GM23248 (cell line): ENCODE data around the gene HOXB4. TPM values are rescaled to one million over a fixed set of nuclear protein-coding genes. Genes with fewer than 3 reads are reported as not detected.
A peak's percentile ranks its signal among the peaks of the same experiment; 100 is the strongest.

ENCODE experiments used
- DNase-seq: peaks from one replicate; pipeline ENCODE4 v3.0.0-alpha.2; 2015
- H2AFZ ChIP-seq: fragments of 200-600 bp; sonication (generic); 2 replicates; pipeline ENCODE4 v1.6.1; 2016; ENCODE audit warnings: antibody characterized with exemption
- H3F3A ChIP-seq: fragments of 200-600 bp; sonication (generic); 2 replicates; pipeline ENCODE4 v1.6.1; 2016; ENCODE audit warnings: mild to moderate bottlenecking, antibody characterized with exemption, mixed run types; ENCODE audit not compliant: insufficient read depth
- H3K27ac ChIP-seq: fragments of 200-600 bp; sonication (generic); 2 replicates; pipeline ENCODE4 v1.5.1; 2016; ENCODE audit warnings: mild to moderate bottlenecking
- H3K27me3 ChIP-seq: fragments of 200-600 bp; sonication (generic); replicated peaks from 2 replicates; pipeline ENCODE4 v1.6.1; 2016; ENCODE audit warnings: mild to moderate bottlenecking; ENCODE audit not compliant: insufficient read depth
- H3K36me3 ChIP-seq: fragments of 200-600 bp; sonication (generic); 2 replicates; pipeline ENCODE4 v1.6.1; 2016; ENCODE audit warnings: low read depth, mild to moderate bottlenecking
- H3K4me1 ChIP-seq: fragments of 200-600 bp; sonication (generic); 2 replicates; pipeline ENCODE4 v1.6.1; 2016; ENCODE audit warnings: mild to moderate bottlenecking; ENCODE audit not compliant: insufficient read depth
- H3K4me2 ChIP-seq: fragments of 200-600 bp; sonication (generic); one replicate; pipeline ENCODE4 v1.6.1; 2016; ENCODE audit warnings: mild to moderate bottlenecking; ENCODE audit not compliant: unreplicated experiment
- H3K4me3 ChIP-seq: fragments of 200-600 bp; sonication (generic); 2 replicates; pipeline ENCODE4 v1.5.1; 2016; ENCODE audit warnings: mild to moderate bottlenecking
- H3K79me2 ChIP-seq: fragments of 200-600 bp; sonication (generic); 2 replicates; pipeline ENCODE4 v1.6.1; 2016; ENCODE audit warnings: mild to moderate bottlenecking; ENCODE audit not compliant: insufficient read depth
- H3K9ac ChIP-seq: fragments of 200-600 bp; sonication (generic); 2 replicates; pipeline ENCODE4 v1.6.1; 2016; ENCODE audit warnings: mild to moderate bottlenecking
- H3K9me2 ChIP-seq: fragments of 200-600 bp; sonication (generic); 2 replicates; pipeline ENCODE4 v1.6.1; 2016; ENCODE audit warnings: mixed run types, mild to moderate bottlenecking, moderate library complexity; ENCODE audit not compliant: insufficient read depth
- H3K9me3 ChIP-seq: fragments of 200-600 bp; sonication (generic); one replicate; pipeline ENCODE4 v1.6.1; 2017; ENCODE audit warnings: low read depth
- H4K20me1 ChIP-seq: fragments of 200-600 bp; sonication (generic); 2 replicates; pipeline ENCODE4 v1.6.0; 2016; ENCODE audit not compliant: insufficient read depth
- EZH2 ChIP-seq: fragments of 200-600 bp; sonication (generic); IDR thresholded peaks from 2 replicates; pipeline ENCODE4 v1.6.1; 2018; ENCODE audit warnings: antibody characterized with exemption, mild to moderate bottlenecking; ENCODE audit not compliant: insufficient read depth, poor library complexity, severe bottlenecking
- EZH2phosphoT487 ChIP-seq: fragments of 200-600 bp; sonication (generic); IDR thresholded peaks from 2 replicates; pipeline ENCODE4 v1.6.1; 2018; ENCODE audit warnings: antibody characterized with exemption, moderate library complexity, mild to moderate bottlenecking, low read depth; ENCODE audit not compliant: insufficient read depth
- WGBS, 2 experiments: methylation state at CpG; one replicate each; pipeline ENCODE4 v1.1.6; 2015 to 2017; ENCODE audit warnings: low lambda C conversion rate in 2 of 2, low coverage in 1 of 2; ENCODE audit errors: missing lambda C conversion rate in 2 of 2; 5-methylcytosine and 5-hydroxymethylcytosine counted together
- in situ Hi-C: fragments of 300-500 bp; cut with MboI; formaldehyde crosslinking; loops from 2 replicates; pipeline ENCODE4 v1.15.0; 2020
- polyA plus RNA-seq: library from polyadenylated mRNA; unstranded; fragments of >200 nt; fragmentation: Nextera tagmentation; extraction: Ambion mirVana; gene quantifications from 2 replicates; pipeline ENCODE4 v1.2.1, GENCODE V29; 2016
- total RNA-seq: library from RNA; depleted of rRNA; stranded (reverse); fragments of >200 nt; shearing (Covaris generic); gene quantifications from 2 replicates; pipeline ENCODE4 v1.2.3, GENCODE V29; 2014

The HOXB4 gene
- total and polyA plus RNA-seq, 2 experiments from 2014 or later = 1.2 to 2.2 TPM

GRCh38 chr17:48601539-48602425 is 23.6 kb upstream of the HOXB4 start:
- no peak for TF ChIP-seq EZH2
- no peak for TF ChIP-seq EZH2phosphoT487
- Histone ChIP-seq H3K9me2 (no peaks in the 10 kb centered on the region), H3K4me2 (peak overlapping the region; percentile 93), H3K27me3 (0 out of 2 replicates have a peak, but pooled peaks cover 2% of the 10 kb centered on the region), H2AFZ (peak overlapping the region; percentile 87), H3K79me2 (peaks cover 59% of the 10 kb centered on the region), H3K4me1 (0 out of 2 replicates have a peak, but pooled peaks cover 3% of the 10 kb centered on the region), H3K4me3 (peak overlapping the region; percentile 77), H3K36me3 (no peaks in the 10 kb centered on the region), H4K20me1 (no peaks in the 10 kb centered on the region), H3K9me3 (no peaks in the 10 kb centered on the region), H3F3A (0 out of 2 replicates have a peak, but pooled peaks cover 8% of the 10 kb centered on the region), H3K27ac (no peak overlapping the region), H3K9ac (peak overlapping the region; percentile 70; the same call in 1 of the 2 replicates)
- DNase-seq = no peak
- 32 to 35% methylated on average over 33 to 35 of the region's 35 CpGs for WGBS, 2 experiments
- in situ Hi-C loops = no loop called here

GRCh38 chr17:48601207-48601538 is 23.0 kb upstream of the HOXB4 start:
- 0 out of 2 replicates have a peak, but pooled peaks cover 2% of the 10 kb centered on the region for H3K27me3 ChIP-seq
- no peaks in the 10 kb centered on the region for H3K9me2 ChIP-seq
- peaks cover 64% of the 10 kb centered on the region for H3K79me2 ChIP-seq
- no peaks in the 10 kb centered on the region for H3K36me3 ChIP-seq
- in situ Hi-C loops = no loop called here
- no peak overlapping the region for H3K4me3 ChIP-seq
- no peaks in the 10 kb centered on the region for H4K20me1 ChIP-seq
- H3K4me1 ChIP-seq = 0 out of 2 replicates have a peak, but pooled peaks cover 3% of the 10 kb centered on the region
- no peak for DNase-seq
- no peak overlapping the region for H3K4me2 ChIP-seq
- WGBS, 2 experiments = 91 to 92% methylated on average over 4 of the region's 4 CpGs
- no peak overlapping the region for H2AFZ ChIP-seq
- TF ChIP-seq EZH2phosphoT487 = no peak
- TF ChIP-seq EZH2 = no peak
- H3F3A ChIP-seq = 0 out of 2 replicates have a peak, but pooled peaks cover 8% of the 10 kb centered on the region
- H3K9me3 ChIP-seq = no peaks in the 10 kb centered on the region
- H3K27ac ChIP-seq = no peak overlapping the region
- H3K9ac ChIP-seq = no peak overlapping the region

GRCh38 chr17:48600244-48601098 is 22.3 kb upstream of the HOXB4 start:
- Histone ChIP-seq H2AFZ (no peak overlapping the region), H3K9me2 (no peaks in the 10 kb centered on the region), H3K4me3 (no peak overlapping the region), H3K27ac (no peak overlapping the region), H4K20me1 (no peaks in the 10 kb centered on the region), H3K36me3 (no peaks in the 10 kb centered on the region), H3K9me3 (no peaks in the 10 kb centered on the region), H3K4me2 (no peak overlapping the region), H3K9ac (no peak overlapping the region), H3F3A (0 out of 2 replicates have a peak, but pooled peaks cover 8% of the 10 kb centered on the region), H3K79me2 (peaks cover 64% of the 10 kb centered on the region), H3K4me1 (0 out of 2 replicates have a peak, but pooled peaks cover 3% of the 10 kb centered on the region), H3K27me3 (0 out of 2 replicates have a peak, but pooled peaks cover 2% of the 10 kb centered on the region)
- TF ChIP-seq EZH2phosphoT487 = no peak
- no peak for TF ChIP-seq EZH2
- 86 to 90% methylated on average over 17 of the region's 17 CpGs for WGBS, 2 experiments
- no peak for DNase-seq
- in situ Hi-C loops = no loop called here

- H3K4me2 ChIP-seq = no peak overlapping the region
- in situ Hi-C loops = no loop called here
- 0 out of 2 replicates have a peak, but pooled peaks cover 4% of the 10 kb centered on the region for H3F3A ChIP-seq
- H4K20me1 ChIP-seq = no peaks in the 10 kb centered on the region
- no peaks in the 10 kb centered on the region for H3K36me3 ChIP-seq
- TF ChIP-seq EZH2phosphoT487 = no peak
- 0 out of 2 replicates have a peak, but pooled peaks cover 3% of the 10 kb centered on the region for H3K4me1 ChIP-seq
- H2AFZ ChIP-seq = no peak overlapping the region
- 0 out of 2 replicates have a peak, but pooled peaks cover 2% of the 10 kb centered on the region for H3K27me3 ChIP-seq
- WGBS, 2 experiments = 86 to 87% methylated on average over 5 of the region's 5 CpGs
- peaks cover 64% of the 10 kb centered on the region for H3K79me2 ChIP-seq
- no peak for DNase-seq
- H3K27ac ChIP-seq = no peak overlapping the region
- H3K9me3 ChIP-seq = no peaks in the 10 kb centered on the region
- no peak overlapping the region for H3K9ac ChIP-seq
- H3K4me3 ChIP-seq = no peak overlapping the region
- H3K9me2 ChIP-seq = no peaks in the 10 kb centered on the region
Measured at GRCh38 chr17:48599354-48599753, 21.2 kb upstream of the HOXB4 start.
